Trophoblast cell (in vitro differentiated cells and primary cell): Measurements from ENCODE around the gene DTL.

Experiments
- DNase-seq, 2 donors: peaks; one replicate each; pipeline ENCODE4 v3.0.0-alpha.2; 2016
- H2AFZ ChIP-seq: 2 replicates; pipeline ENCODE4 v1.6.1; 2013; ENCODE audit warnings: low read length, moderate library complexity, mild to moderate bottlenecking; ENCODE audit not compliant: insufficient read depth, poor library complexity
- H2AK5ac ChIP-seq: 2 replicates; pipeline ENCODE4 v1.6.1; 2013; ENCODE audit warnings: mild to moderate bottlenecking, low read length
- H2BK120ac ChIP-seq: 2 replicates; pipeline ENCODE4 v1.6.1; 2013; ENCODE audit warnings: low read length, mild to moderate bottlenecking, moderate library complexity; ENCODE audit not compliant: insufficient read depth, poor library complexity
- H2BK12ac ChIP-seq: 2 replicates; pipeline ENCODE4 v1.6.1; 2013; ENCODE audit warnings: mild to moderate bottlenecking, low read length, moderate library complexity
- H2BK5ac ChIP-seq: 2 replicates; pipeline ENCODE4 v1.6.1; 2013; ENCODE audit warnings: low read length, low read depth, moderate library complexity, mild to moderate bottlenecking; ENCODE audit not compliant: poor library complexity
- H3K14ac ChIP-seq: 2 replicates; pipeline ENCODE4 v1.6.1; 2013; ENCODE audit warnings: mild to moderate bottlenecking, low read length
- H3K18ac ChIP-seq: 2 replicates; pipeline ENCODE4 v1.6.1; 2013; ENCODE audit warnings: mild to moderate bottlenecking, low read length
- H3K23ac ChIP-seq: 2 replicates; pipeline ENCODE4 v1.6.1; 2013; ENCODE audit warnings: low read length
- H3K27ac ChIP-seq: 2 replicates; pipeline ENCODE4 v1.5.1; 2013; ENCODE audit warnings: low read depth, mild to moderate bottlenecking, inconsistent platforms, low read length, moderate library complexity
- H3K27me3 ChIP-seq: 2 replicates; pipeline ENCODE4 v1.6.1; 2013; ENCODE audit warnings: inconsistent platforms, mild to moderate bottlenecking, low read length, moderate library complexity; ENCODE audit not compliant: insufficient read depth
- H3K36me3 ChIP-seq, 2 experiments: 1 replicate in 1 of 2; 2 replicates in 1 of 2; pipeline ENCODE4 v1.6.1; 2013; ENCODE audit warnings: low read length in 2 of 2, mild to moderate bottlenecking in 2 of 2, moderate library complexity in 1 of 2; ENCODE audit not compliant: insufficient read depth in 2 of 2, control insufficient read depth in 1 of 2
- H3K4ac ChIP-seq: 2 replicates; pipeline ENCODE4 v1.6.1; 2013; ENCODE audit warnings: low read depth, mild to moderate bottlenecking, low read length, moderate library complexity
- H3K4me1 ChIP-seq, 2 experiments: 1 replicate in 1 of 2; 2 replicates in 1 of 2; pipeline ENCODE4 v1.6.1; 2013; ENCODE audit warnings: low read length in 2 of 2, mild to moderate bottlenecking in 2 of 2, moderate library complexity in 1 of 2; ENCODE audit not compliant: insufficient read depth in 2 of 2, control insufficient read depth in 1 of 2
- H3K4me2 ChIP-seq: 2 replicates; pipeline ENCODE4 v1.6.1; 2013; ENCODE audit warnings: inconsistent platforms, mild to moderate bottlenecking, low read length, moderate library complexity
- H3K4me3 ChIP-seq: 2 replicates; pipeline ENCODE4 v1.5.1; 2013; ENCODE audit warnings: mild to moderate bottlenecking, low read depth, low read length, inconsistent platforms
- H3K79me1 ChIP-seq: one replicate; pipeline ENCODE4 v1.6.1; 2013; ENCODE audit warnings: low read length
- H3K79me2 ChIP-seq: 2 replicates; pipeline ENCODE4 v1.6.1; 2013; ENCODE audit warnings: low read length, mild to moderate bottlenecking; ENCODE audit not compliant: control insufficient read depth, insufficient read depth, poor library complexity
- H3K9ac ChIP-seq: 2 replicates; pipeline ENCODE4 v1.6.1; 2013; ENCODE audit warnings: mild to moderate bottlenecking, low read length
- H3K9me3 ChIP-seq: 2 replicates; pipeline ENCODE4 v1.6.1; 2013; ENCODE audit warnings: low read depth, mild to moderate bottlenecking, control low read depth, inconsistent platforms, low read length; ENCODE audit not compliant: insufficient read depth
- H4K12ac ChIP-seq: 2 replicates; pipeline ENCODE4 v1.6.1; 2013; ENCODE audit warnings: low read depth, mild to moderate bottlenecking, low read length, moderate library complexity
- H4K8ac ChIP-seq: 2 replicates; pipeline ENCODE4 v1.6.1; 2013; ENCODE audit warnings: low read depth, mild to moderate bottlenecking, low read length, moderate library complexity
- H4K91ac ChIP-seq: one replicate; pipeline ENCODE4 v1.6.1; 2013; ENCODE audit warnings: low read depth, mild to moderate bottlenecking, low read length, moderate library complexity
- WGBS: extraction: QIAGEN DNeasy Blood & Tissue Kit; methylation state at CpG from one replicate; pipeline ENCODE4 v1.1.7; 2013; ENCODE audit warnings: missing lambda C conversion rate; ENCODE audit not compliant: insufficient read length, insufficient coverage; ENCODE audit errors: extremely low coverage; 5-methylcytosine and 5-hydroxymethylcytosine counted together

The DTL gene

GRCh38 chr1:212077028-212077427, 41.5 kb downstream of the DTL start:
- Histone ChIP-seq H3K4me1 (no peaks in the 10 kb centered on the region), H3K18ac (no peak overlapping the region), H3K4me2 (no peak overlapping the region), H3K14ac (no peak overlapping the region), H4K8ac (no peak overlapping the region), H4K91ac (no peak overlapping the region), H3K79me1 (no peaks in the 10 kb centered on the region), H2AK5ac (no peak overlapping the region), H3K23ac (no peak overlapping the region), H3K9ac (no peak overlapping the region), H2AFZ (no peak overlapping the region), H3K36me3 (peaks cover 0 to 2% of the 10 kb centered on the region in 2 experiments), H3K27me3 (no peaks in the 10 kb centered on the region), H3K27ac (no peak overlapping the region), H3K79me2 (no peaks in the 10 kb centered on the region), H3K4me3 (no peak overlapping the region), H2BK120ac (no peak overlapping the region), H4K12ac (no peak overlapping the region), H3K4ac (no peak overlapping the region), H2BK5ac (no peak overlapping the region), H3K9me3 (no peaks in the 10 kb centered on the region), H2BK12ac (no peak overlapping the region)
- WGBS: no CpG with 5 or more reads among the region's 2 CpGs
- no peak for DNase-seq

GRCh38 chr1:212078826-212079225, 43.3 kb downstream of the DTL start:
- H2BK5ac ChIP-seq: no peak overlapping the region
- no peak overlapping the region for H3K18ac ChIP-seq
- no peak overlapping the region for H4K91ac ChIP-seq
- no peak overlapping the region for H3K9ac ChIP-seq
- H3K4ac ChIP-seq: no peak overlapping the region
- H2BK12ac ChIP-seq: no peak overlapping the region
- no peaks in the 10 kb centered on the region for H3K27me3 ChIP-seq
- no peak overlapping the region for H3K4me3 ChIP-seq
- H2BK120ac ChIP-seq: no peak overlapping the region
- H3K36me3 ChIP-seq: peaks cover 0 to 8% of the 10 kb centered on the region in 2 experiments
- no peak overlapping the region for H2AFZ ChIP-seq
- no peaks in the 10 kb centered on the region for H3K79me1 ChIP-seq
- H3K9me3 ChIP-seq: no peaks in the 10 kb centered on the region
- no peak overlapping the region for H4K8ac ChIP-seq
- no peaks in the 10 kb centered on the region for H3K79me2 ChIP-seq
- H4K12ac ChIP-seq: no peak overlapping the region
- no peak overlapping the region for H3K23ac ChIP-seq
- H3K27ac ChIP-seq: no peak overlapping the region
- no peaks in the 10 kb centered on the region for H3K4me1 ChIP-seq
- no peak overlapping the region for H3K14ac ChIP-seq
- H3K4me2 ChIP-seq: no peak overlapping the region
- no peak for DNase-seq
- WGBS: no CpG with 5 or more reads among the region's 2 CpGs
- no peak overlapping the region for H2AK5ac ChIP-seq

GRCh38 chr1:212082765-212083406, 47.3 kb downstream of the DTL start:
- H3K18ac ChIP-seq: no peak overlapping the region
- no peaks in the 10 kb centered on the region for H3K79me2 ChIP-seq
- no peak overlapping the region for H2BK120ac ChIP-seq
- no peak for DNase-seq
- no peak overlapping the region for H3K4ac ChIP-seq
- H2AK5ac ChIP-seq: no peak overlapping the region
- WGBS: no CpG with 5 or more reads among the region's 2 CpGs
- H3K9me3 ChIP-seq: no peaks in the 10 kb centered on the region
- H2AFZ ChIP-seq: no peak overlapping the region
- H3K14ac ChIP-seq: no peak overlapping the region
- no peak overlapping the region for H3K27ac ChIP-seq
- no peak overlapping the region for H2BK12ac ChIP-seq
- H3K79me1 ChIP-seq: no peaks in the 10 kb centered on the region
- no peak overlapping the region for H3K4me2 ChIP-seq
- no peak overlapping the region for H3K4me3 ChIP-seq
- H4K12ac ChIP-seq: no peak overlapping the region
- H3K9ac ChIP-seq: no peak overlapping the region
- no peak overlapping the region for H4K91ac ChIP-seq
- peaks cover 0 to 6% of the 10 kb centered on the region in 2 experiments for H3K36me3 ChIP-seq
- H3K4me1 ChIP-seq: peaks cover 0 to 2% of the 10 kb centered on the region in 2 experiments
- H4K8ac ChIP-seq: no peak overlapping the region
- no peaks in the 10 kb centered on the region for H3K27me3 ChIP-seq
- no peak overlapping the region for H2BK5ac ChIP-seq
- H3K23ac ChIP-seq: no peak overlapping the region

- Histone ChIP-seq H3K4ac (no peak overlapping the region), H3K36me3 (peaks cover 6 to 7% of the 10 kb centered on the region in 2 experiments), H2BK120ac (no peak overlapping the region), H3K4me2 (no peak overlapping the region), H4K91ac (no peak overlapping the region), H2BK12ac (no peak overlapping the region), H2BK5ac (no peak overlapping the region), H4K8ac (no peak overlapping the region), H2AFZ (no peak overlapping the region), H3K18ac (no peak overlapping the region), H2AK5ac (no peak overlapping the region), H3K79me2 (no peaks in the 10 kb centered on the region), H3K4me1 (peaks cover 0 to 2% of the 10 kb centered on the region in 2 experiments), H3K9me3 (no peaks in the 10 kb centered on the region), H3K27ac (no peak overlapping the region), H3K14ac (no peak overlapping the region), H3K27me3 (no peaks in the 10 kb centered on the region), H3K23ac (no peak overlapping the region), H3K4me3 (no peak overlapping the region), H4K12ac (no peak overlapping the region), H3K79me1 (no peaks in the 10 kb centered on the region), H3K9ac (no peak overlapping the region)
- no CpG with 5 or more reads among the region's 3 CpGs for WGBS
- no peak for DNase-seq
Observed at GRCh38 chr1:212089560-212090163, 54.1 kb downstream of the DTL start.
